HG03108 (cell line): ENCODE results near the gene DET1.
"Not testable (repeated sequence)": the region's sequence is repeated elsewhere in the genome, so short reads cannot be mapped to it uniquely, and the experiment has no call there.

Experiments used
- ATAC-seq: cut with Tn5 transposase; IDR thresholded peaks from one replicate; pipeline ENCODE4 v1.9.1; 2021; ENCODE audit warnings: moderate library complexity; ENCODE audit not compliant: unreplicated experiment

Gene DET1

DNA sequence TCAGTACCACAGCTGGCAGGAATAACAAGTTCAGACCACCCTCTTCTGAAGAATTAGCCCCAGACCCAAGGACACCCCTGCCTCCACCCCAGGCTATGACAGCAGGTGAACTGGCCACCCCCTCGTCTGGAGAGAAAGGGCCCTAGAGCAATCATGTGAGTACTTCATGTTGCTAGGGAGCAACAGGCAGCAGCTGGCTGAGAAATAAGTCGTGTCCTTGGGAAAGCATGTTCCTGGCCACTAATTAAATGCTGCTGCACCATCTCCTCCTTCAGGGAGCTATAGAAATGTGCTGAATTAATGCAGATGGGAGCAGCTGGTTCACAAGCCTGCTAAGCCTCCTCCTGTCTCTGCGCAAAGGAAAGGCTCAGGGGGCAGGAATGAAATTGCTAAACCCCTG, 47.5 kb downstream of the DET1 start:
- no peak for ATAC-seq

DNA sequence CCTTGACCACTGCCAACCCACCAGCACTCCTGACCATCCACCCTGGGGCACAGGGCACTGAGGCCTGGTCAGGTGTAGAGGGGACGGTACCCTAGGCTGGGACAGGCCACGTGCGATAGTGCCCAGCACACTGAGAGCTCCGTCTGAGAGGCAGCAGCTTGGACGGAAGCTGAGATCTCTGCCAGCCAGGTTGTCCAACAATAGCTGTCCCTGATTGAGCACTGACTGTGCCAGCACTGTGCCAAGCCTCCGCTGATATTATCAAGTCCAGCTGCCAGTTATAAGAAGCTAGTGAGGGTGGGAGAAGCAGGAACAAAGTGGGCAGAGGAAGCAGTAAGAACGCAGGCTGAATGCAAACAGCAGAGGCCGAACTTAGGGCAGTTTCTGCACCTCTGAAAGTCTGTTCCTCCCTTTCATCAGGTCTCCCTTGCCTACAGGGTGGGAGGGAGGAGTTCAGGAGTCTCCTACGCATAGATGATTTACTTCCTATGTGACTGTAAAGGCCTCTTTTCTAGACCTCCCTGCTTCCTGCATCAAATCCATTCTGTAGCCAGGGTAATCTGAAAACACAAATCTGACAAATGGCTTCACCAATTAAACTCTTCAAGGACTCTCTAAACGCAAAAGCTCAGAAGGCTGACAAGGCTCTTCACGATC, 49.2 kb downstream of the DET1 start:
- ATAC-seq: no peak

DNA sequence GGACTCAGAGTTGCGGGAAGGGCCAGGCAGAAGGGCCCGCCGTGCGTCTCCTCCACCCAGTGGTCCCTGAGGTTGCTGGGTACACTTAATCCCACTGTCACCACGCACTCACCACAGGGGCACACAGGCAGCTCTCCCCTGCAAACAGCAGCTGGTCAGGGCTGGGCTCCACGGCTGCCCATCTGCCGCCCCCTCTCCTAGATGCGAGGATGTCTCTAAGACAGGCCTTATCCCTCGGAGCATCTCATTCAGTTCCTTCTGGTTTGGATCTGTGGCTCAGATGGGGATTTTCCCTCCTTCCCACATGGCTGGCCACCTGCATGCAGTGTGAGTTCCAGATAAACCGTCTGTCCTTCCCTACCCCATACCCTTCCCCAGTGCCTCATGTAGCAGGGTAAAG, 52.6 kb downstream of the DET1 start:
- no peak for ATAC-seq

DNA sequence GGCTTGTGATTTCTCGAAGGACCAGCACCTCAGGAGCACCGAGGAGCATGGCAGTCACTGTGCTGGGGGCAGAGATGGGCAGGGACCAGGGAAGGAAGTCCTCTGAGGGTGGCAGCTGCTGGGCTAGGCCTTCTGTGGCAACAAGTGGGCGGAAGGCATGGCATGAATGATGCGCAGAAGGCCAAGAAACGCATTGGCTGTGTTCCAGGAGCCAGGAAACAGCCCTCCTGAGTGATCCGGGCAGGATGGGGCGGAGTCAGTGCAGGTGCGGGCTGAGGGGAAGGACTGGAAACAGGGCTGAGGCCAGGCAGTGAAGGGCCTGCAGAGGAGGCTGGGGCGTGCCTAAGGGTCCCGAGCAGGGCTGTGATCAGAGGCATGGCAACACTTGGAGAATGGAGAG, 55.3 kb downstream of the DET1 start:
- no peak for ATAC-seq

DNA sequence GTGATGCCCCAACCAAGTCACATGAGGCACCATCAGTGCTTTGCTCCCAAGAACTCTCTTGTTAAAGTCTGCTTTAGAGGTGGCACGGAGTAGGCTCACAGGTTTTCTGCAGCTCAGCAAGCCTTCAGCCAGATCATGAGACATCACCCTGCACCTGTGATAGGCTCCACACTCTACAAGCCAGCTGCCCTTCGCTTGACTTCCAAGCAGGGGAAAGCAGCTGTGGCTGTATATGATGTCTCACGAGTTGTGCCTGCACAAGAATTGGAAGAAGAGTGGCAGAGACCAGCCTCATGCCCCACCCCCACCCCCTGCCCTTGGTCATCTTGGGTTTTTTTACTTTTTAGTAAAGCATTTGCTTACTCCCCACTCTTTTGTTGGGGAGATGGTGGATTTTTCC, 56.4 kb downstream of the DET1 start:
- ATAC-seq: no peak

DNA sequence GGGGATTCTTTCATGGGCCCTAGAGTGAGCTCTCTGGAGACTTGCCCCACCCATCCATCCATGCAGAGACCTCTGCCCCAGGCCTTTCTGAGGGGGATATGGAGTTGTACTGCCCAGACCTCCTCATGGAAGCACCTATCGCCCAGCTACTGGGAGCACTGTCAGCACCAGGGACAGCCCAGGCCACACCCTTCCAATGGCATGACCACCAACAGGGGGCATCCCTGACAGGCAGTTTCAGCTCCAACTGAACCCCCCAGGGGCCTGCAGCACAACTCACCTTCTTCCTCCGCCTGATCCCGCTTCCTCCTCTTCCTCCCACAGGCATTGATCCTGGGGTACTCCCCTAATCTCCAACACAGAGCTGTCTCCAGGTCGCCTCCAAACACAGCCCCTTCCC, 57.2 kb downstream of the DET1 start:
- no peak for ATAC-seq

DNA sequence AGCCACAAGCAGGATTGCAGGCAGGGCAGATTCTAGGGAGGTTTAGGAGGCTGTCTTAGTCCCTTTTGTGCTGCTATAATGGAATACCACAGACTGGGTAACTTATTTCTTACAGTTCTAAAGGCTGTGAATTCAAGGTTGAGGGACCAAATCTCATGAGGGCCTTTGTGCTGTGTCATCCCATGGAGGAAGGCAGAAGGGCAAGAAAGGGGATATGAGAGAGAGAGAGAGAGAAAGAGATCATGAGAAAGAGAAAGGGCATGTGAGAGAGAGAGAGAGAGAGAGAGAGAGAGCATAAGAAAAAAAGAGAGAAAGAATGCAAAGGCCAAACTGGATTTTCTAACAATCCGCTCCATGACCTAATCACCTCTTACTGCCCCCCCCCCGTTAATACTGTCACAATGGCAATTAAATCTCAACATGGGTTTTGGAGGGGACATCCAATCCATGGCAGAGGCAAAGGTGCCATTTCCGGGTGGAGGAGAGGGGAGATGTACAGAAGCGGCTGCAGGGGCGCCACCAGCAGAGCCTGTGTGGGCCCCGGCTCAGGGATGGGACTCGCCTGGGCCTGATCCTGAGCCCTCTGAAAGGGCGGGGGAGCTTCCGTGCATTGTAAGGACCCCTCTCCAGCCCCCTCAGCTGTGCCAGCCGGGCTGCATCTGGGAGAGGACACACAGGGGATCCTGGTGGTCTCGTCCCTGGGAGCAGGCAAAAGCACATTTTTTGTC, 58.5 kb downstream of the DET1 start:
- ATAC-seq: no peak

DNA sequence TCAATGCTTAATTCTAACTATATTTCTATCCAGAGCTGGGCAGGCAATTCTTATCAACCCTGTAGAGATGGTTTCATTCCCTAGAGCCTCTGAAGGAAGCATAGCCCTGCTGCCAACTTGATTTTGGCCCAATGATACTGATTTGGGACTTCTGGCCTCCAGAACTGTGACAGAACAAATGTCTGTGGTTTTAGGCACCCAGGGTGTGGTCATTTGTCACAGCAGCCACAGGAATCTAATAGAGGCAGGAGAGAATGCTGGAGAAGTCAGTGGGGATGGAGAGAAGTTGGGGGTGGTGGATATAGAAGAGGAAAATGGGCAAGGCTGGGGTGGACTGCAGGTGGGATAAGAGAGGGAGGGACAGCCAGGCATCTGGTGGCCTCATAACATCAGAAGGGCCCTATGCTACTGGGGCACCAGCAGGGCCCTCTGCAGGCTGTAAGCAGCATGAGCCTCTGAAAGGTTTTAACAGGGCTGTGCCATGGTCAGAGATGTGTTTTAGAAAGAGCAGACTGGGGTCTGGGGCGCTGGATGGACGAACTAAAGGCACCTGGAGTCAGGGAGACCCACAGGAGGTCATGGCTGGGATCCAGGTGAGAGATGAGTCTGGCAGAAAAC, 59.2 kb downstream of the DET1 start:
- no peak for ATAC-seq

DNA sequence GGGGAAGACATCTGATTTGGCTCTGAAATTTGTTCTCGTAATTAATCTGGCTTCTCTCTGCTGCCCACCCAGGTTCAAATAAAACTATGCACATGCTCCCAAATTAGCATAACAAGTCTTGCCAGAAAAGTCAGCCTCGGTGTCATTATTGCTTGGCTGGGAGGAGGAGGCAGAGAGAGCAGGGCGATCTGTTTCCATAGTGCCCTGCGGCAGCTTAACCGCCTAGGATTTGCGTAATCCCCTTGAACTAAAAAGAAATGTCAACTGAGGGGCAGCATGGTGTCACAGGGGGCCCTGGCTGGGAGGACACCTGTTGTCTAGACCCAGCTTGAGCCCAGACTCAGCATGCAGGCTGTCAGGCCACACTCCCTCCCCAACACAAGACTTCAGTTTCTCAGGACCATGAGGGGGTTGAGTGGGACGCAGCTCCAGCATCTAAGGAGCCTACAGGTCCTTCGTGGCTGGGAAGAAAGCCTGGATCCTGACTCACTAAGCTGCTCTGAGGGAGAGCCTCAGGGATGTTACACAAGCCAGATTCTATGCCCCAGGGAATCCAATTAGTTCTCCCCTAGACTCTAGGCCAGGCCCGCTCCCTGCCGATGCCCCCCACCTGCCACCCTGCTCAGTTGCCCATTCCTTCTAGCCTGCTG, 61.7 kb downstream of the DET1 start:
- no peak for ATAC-seq

DNA sequence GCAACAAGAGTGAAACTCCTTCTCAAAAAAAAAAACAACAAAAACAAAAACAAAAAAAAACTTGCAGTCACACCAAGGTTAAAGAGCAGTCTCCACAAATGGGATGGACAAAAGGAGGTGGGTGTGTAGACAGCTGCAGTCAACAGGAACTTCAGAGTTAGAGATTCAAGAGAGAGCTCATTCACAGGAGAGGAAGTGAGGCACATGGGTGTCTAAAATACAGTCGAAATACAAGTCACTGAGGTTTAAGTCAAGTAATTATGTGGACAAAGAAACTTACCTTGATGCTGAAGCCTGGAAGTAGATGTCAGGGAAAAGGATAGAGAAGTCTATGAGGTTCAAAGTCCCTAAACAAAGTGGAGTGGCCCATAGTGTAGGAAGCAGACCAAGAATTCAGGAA, 64.2 kb downstream of the DET1 start:
- ATAC-seq: no peak

DNA sequence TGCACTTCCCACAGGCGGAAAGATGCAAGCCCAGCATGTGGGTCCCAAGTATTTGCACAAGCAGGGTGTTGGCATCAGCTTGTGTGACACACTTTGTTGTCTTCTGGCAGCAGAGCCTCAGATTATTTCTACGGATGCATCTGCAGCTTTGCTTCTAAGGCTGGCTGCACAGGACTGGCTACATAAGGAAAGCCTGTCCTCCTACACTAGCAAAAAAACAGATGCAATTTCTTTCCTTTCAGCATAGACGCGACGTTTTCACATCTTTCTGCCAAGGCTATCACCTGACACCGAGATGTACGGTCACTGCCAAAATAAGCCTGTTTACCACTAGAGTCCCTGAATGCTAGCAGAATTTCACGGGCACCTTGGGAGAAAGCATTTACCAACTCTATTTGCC, 65.5 kb downstream of the DET1 start:
- ATAC-seq: no peak

DNA sequence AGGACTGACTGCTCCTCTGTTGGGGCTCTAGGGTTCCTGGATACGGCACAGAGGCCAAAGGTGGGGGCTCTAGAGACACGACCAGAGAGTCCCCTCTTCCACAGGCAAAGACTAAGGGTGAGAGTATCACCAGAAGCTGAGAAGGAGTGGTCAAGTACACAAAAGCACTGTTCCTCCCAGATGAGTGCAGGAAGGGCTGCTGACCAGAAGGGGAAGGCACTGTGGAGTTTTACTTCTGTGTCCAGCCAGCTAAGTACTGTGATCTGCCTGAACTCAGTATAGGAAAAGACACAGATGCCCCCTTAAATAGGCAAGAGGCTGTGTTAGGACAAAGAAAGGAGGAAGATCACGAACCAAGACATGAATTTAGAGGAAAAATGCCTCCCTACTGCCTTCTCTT, 67.3 kb downstream of the DET1 start:
- ATAC-seq: no peak

DNA sequence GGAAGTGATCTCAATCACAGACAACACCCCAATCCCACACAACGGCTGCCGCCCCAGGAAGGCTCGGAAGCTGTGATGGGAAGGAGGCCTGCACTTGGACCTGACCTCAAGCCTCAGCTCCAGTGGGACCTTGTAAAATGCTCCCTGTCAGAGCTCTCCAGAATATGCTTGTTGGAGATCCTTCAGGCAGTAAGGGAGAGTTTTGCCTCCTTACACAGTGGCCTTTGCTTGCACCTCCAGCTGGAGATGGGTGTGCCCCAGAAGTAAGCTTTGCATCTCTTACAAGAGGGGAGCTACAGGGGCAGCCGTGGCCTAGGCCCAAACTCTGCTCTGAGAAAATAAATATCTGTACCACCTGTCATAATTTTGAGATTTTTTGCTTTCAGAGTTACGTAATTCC, 68.6 kb downstream of the DET1 start:
- no peak for ATAC-seq

DNA sequence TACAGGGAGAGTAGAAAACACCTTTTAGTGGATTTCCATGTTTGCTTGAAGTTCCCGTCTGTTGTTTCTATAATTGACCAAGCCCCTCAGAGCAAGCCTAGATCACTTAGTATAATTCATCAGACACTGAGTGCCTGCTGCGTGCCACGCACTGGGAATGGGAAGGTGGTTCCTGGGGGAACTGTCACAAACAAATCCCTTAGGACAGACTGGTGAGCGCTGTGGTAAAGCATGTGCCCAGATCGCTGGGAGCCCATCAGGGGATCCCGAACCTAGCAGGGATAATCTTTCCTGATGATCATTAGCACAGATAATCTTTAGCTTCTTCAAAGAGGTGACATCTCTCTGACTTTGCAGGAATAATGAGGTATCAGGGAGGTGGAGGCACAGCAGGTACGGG, 69.4 kb downstream of the DET1 start:
- no peak for ATAC-seq

DNA sequence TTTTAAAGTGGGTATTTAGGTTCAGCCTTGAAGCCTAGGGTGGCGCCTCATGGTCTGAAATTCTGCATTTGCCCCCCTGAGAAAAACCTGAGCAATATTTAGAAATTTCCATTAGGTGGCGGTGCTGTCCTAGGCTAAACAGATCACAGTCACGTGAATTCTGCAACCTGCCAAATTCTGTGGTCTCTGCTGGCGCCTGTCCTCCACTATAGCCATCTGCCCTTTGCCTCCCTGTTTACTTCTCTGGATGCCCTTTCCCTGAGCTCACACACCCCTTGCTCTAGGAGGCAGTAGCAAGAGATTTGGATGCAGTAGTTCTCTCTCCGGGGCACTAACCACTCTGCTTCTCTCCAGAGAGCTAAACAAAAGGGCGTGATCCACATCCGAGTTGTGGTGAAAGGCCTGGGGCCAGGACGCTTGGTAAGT, 69.8 kb downstream of the DET1 start:
- no peak for ATAC-seq

DNA sequence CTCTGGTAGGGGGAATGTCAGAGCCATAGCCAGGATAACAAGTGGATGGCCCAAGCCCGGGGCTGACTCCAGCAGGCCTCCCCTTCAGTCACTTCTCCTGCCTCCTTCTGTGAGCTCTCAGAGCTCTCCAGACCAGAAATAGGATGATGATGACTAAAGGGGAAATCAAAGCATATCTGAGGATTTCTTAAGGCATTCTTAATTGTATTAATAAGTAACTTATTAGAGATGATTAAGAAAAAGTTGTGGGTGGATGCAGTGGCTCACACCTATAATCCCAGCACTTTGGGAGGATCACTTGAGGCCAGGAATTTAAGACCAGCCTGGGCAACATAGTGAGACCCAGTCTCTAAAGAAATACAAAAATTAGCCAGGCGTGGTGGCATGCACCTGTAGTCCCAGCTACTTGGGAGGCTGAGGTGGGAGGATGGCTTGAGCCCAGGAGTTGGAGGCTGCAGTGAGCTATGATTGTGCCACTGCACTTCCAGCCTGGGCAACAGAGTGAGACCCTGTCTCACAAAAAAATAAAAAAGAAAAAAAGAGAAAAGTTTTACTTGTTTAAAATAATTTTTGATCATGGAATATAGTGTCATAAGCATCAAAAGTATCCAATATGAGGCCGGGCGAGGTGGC, 72.7 kb downstream of the DET1 start:
- not testable (repeated sequence) for ATAC-seq

DNA sequence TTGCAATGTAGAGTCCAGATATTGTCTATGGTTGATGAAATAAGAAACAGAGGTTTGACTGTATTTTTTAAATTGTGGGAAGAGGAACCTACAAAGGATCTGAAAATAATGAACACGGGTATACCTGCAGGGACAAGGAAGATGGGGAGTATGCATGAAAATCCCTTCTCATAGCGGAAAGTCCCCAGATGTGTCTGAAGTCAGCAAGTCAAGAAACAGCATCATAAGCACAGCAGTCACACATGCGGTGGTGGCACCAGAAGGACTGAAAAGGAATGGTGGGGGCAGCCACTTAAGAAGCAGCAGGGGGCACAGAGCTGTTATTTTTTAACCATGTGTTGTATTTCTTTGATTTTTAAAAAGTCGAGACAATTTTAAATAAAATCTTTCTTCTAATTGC, 74.3 kb downstream of the DET1 start:
- no peak for ATAC-seq

DNA sequence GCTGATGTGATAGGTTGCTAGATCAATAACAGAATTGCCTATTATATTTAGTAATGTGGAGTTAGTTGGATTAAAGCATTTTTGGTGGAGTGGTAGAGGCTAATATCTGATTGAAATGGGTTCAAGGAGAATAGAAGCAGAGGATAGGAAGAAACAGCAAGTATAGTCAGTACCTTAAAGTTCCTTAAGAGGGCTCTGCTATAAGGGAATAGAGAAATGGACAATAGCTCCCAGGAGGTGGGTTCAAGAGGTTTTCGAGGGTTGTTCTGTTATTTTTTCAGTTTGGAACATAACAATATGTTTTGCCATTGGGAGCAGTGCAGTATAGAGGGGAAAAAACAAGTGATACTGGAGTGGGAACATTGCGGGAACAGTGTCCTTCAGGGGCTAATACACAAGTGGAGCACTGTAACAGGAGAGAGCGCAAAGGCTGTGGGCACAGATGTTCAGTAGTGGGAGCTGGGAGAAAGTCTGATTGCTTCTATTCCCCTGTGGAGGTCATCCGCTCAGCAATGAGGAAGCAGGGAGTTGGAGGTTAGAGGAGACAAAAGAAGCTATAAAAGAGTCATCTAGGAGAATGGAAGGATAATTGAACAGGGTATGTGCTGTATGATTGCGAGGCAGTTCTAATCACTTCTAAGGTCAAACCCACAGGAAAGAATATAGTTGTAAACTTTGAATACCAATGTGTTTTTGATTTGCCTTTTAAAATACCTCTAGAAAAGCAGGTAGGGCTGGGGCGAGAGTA, 75.7 kb downstream of the DET1 start:
- no peak for ATAC-seq

DNA sequence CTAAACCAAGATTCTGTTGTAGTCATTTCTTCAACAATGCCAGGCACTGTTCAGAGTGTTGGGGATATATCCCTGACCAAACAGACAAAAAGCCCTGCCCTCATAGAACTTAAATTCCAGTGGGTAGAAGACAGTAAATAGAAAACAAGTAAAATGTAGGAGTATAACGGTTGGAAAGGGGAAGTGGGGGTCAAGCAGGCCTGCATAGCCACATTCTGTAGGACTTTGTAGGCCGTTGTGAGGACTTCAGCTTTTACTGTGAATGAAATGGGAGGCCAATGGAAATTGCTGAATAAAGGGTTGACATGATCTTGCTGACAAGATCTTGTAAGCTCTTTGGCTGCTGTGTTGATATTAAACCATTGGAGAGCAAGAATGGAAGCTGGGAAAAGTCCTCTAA, 77.2 kb downstream of the DET1 start:
- no peak for ATAC-seq

DNA sequence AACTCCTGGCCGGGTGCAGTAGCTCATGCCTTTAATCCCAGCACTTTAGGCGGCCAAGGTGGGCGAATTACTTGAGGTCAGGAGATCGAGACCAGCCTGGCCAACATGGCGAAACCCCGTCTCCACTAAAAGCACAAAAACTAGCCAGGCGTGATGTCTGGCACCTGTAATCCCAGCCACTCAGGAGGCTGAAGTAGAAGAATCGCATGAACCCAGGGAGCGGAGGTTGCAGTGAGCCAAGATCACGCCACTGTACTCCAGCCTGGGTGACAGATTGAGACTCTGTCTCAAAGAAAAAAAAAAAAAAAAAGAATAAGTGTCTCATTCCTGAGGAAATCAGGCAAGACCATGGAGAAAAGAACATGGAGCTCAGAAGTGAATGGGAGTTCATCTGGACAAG, 77.8 kb downstream of the DET1 start:
- ATAC-seq: not testable (repeated sequence)
